SK-N-MC (cell line): ENCODE measurements around the gene OPN4.

Source experiments
- EZH2 ChIP-seq: fragments of 200-600 bp; sonication (generic); IDR thresholded peaks from one replicate; pipeline ENCODE4 v1.6.1; 2017; ENCODE audit warnings: antibody characterized with exemption
- FOXP2 ChIP-seq: optimal IDR thresholded peaks from 2 replicates; pipeline ENCODE3; 2011; ENCODE audit warnings: mild to moderate bottlenecking, moderate library complexity; ENCODE audit not compliant: insufficient read depth; ENCODE audit errors: extremely low read length, control extremely low read depth
- POLR2AphosphoS5 ChIP-seq: IDR thresholded peaks from 2 replicates; pipeline ENCODE4 v1.6.1; 2012; ENCODE audit warnings: mild to moderate bottlenecking, low read depth, low read length, borderline replicate concordance

GRCh38 chr10:86687750-86688149 is 33.4 kb downstream of the OPN4 start:
- no peak for TF ChIP-seq EZH2
- TF ChIP-seq POLR2AphosphoS5 = no peak
- TF ChIP-seq FOXP2 = no peak
